A549 (cell line): ENCODE data around the gene CREBL2. TPM values are rescaled to one million over a fixed set of nuclear protein-coding genes. Genes with fewer than 3 reads are reported as not detected.
A peak's percentile ranks its signal among the peaks of the same experiment; 100 is the strongest.

Source experiments
- ATAC-seq, 2 experiments: fragments of 200-7000 bp in 1 of 2; fragments of >200 bp in 1 of 2; cut with Nextera tagmentation in 1 of 2; cut with Tn5 transposase in 1 of 2; 3 replicates each; pipeline versions ENCODE4 v1.8.0 to v1.9.1; 2018 to 2020; ENCODE audit warnings: mild to moderate bottlenecking in 1 of 2, moderate library complexity in 1 of 2
- CTCF ChIA-PET: fragments of 300-600 bp; sonication (Branson Sonifier 250); formaldehyde crosslinking; extraction: SDS; loops from one replicate; lab custom pipeline; 2021; ENCODE audit warnings: antibody characterized with exemption, inconsistent platforms; lab: Yijun Ruan, JAX
- POLR2A ChIA-PET: fragments of 350-600 bp; formaldehyde crosslinking; extraction: SDS; loops from one replicate; lab custom pipeline; 2021; ENCODE audit warnings: antibody characterized with exemption, inconsistent platforms; lab: Yijun Ruan, JAX
- DNase-seq, 2 experiments: peaks; one replicate each; pipeline versions ENCODE4 v3.0.0 to v3.0.0-alpha.2; 2011 to 2016; ENCODE audit warnings: low read depth in 1 of 2, low spot score in 1 of 2
- FAIRE-seq: peaks from 2 replicates; lab custom pipeline; 2011; peaks lifted over from hg19 to GRCh38; lab: Jason Lieb, UNC
- H3K27ac ChIP-seq, 2 experiments: fragments of >200 bp; sonication (Bioruptor Twin); formaldehyde crosslinking; 3 replicates each; pipeline ENCODE4 v1.5.1; 2016 to 2017
- H3K4me1 ChIP-seq: fragments of >200 bp; sonication (Bioruptor Twin); formaldehyde crosslinking; 3 replicates; pipeline ENCODE4 v1.6.1; 2016
- H3K4me2 ChIP-seq: fragments of >200 bp; sonication (Bioruptor Twin); formaldehyde crosslinking; 3 replicates; pipeline ENCODE4 v1.6.1; 2016
- H3K4me3 ChIP-seq: fragments of >200 bp; sonication (Bioruptor Twin); formaldehyde crosslinking; 3 replicates; pipeline ENCODE4 v1.5.1; 2016
- H3K9me3 ChIP-seq: fragments of >200 bp; sonication (Bioruptor Twin); formaldehyde crosslinking; 3 replicates; pipeline ENCODE4 v1.6.1; 2016
- CBX2 ChIP-seq: fragments of 200-600 bp; sonication (generic); IDR thresholded peaks from 2 replicates; pipeline ENCODE4 v1.6.1; 2016; ENCODE audit warnings: low read depth, mild to moderate bottlenecking, borderline replicate concordance
- CEBPB ChIP-seq, 2 experiments: fragments of >200 bp in 1 of 2; sonication (Bioruptor Twin) in 1 of 2; formaldehyde crosslinking in 1 of 2; IDR thresholded peaks; 2 replicates each; pipeline ENCODE4 v1.6.1; 2012 to 2016
- CHD4 ChIP-seq: fragments of 200-600 bp; sonication (generic); IDR thresholded peaks from 2 replicates; pipeline ENCODE4 v1.6.1; 2016; ENCODE audit warnings: antibody characterized with exemption, mild to moderate bottlenecking, borderline replicate concordance
- EHF ChIP-seq: fragments of 250-450 bp; sonication (Bioruptor Pico); IDR thresholded peaks from 2 replicates; pipeline ENCODE4 v1.5.0; 2020; ENCODE audit warnings: mild to moderate bottlenecking
- FOSB ChIP-seq: fragments of 250-450 bp; sonication (Bioruptor Pico); IDR thresholded peaks from 2 replicates; pipeline ENCODE4 v1.5.0; 2020; ENCODE audit warnings: mild to moderate bottlenecking, moderate library complexity
- GATA3 ChIP-seq: IDR thresholded peaks from 2 replicates; pipeline ENCODE4 v1.6.1; 2012; ENCODE audit warnings: borderline replicate concordance
- HEYL ChIP-seq: fragments of 250-450 bp; sonication (Bioruptor Pico); IDR thresholded peaks from 2 replicates; pipeline ENCODE4 v1.8.0; 2021; ENCODE audit warnings: mild to moderate bottlenecking, moderate library complexity
- HOXA7 ChIP-seq: fragments of 250-450 bp; sonication (Bioruptor Pico); IDR thresholded peaks from 2 replicates; pipeline ENCODE4 v1.5.0; 2020; ENCODE audit warnings: mild to moderate bottlenecking, moderate library complexity
- HOXB5 ChIP-seq: fragments of 250-450 bp; sonication (Bioruptor Pico); IDR thresholded peaks from 2 replicates; pipeline ENCODE4 v1.5.0; 2020; ENCODE audit warnings: mild to moderate bottlenecking, moderate library complexity
- JUN ChIP-seq, 2 experiments: fragments of >200 bp; sonication (Bioruptor Twin); formaldehyde crosslinking; IDR thresholded peaks; 2 replicates in 1 of 2; 3 replicates in 1 of 2; pipeline ENCODE4 v1.6.1; 2016 to 2017
- MAFK ChIP-seq: fragments of 450-650 bp; IDR thresholded peaks from 2 replicates; pipeline ENCODE4 v1.6.1; 2014; ENCODE audit not compliant: partially characterized antibody
- MAZ ChIP-seq: fragments of 150-350 bp; IDR thresholded peaks from 2 replicates; pipeline ENCODE4 v1.6.1; 2014; ENCODE audit warnings: antibody characterized with exemption, low read depth, low read length, borderline replicate concordance
- MYC ChIP-seq: IDR thresholded peaks from 2 replicates; pipeline ENCODE4 v1.6.1; 2012; ENCODE audit warnings: mild to moderate bottlenecking, inconsistent platforms, low read length, improper control_type of control experiment, borderline replicate concordance
- POLR2AphosphoS2 ChIP-seq: conservative IDR thresholded peaks from 2 replicates; pipeline ENCODE4 v1.6.1; 2012; ENCODE audit warnings: low read length, improper control_type of control experiment, inconsistent platforms
- RAD21 ChIP-seq, 2 experiments: fragments of >200 bp in 1 of 2; sonication (Bioruptor Twin) in 1 of 2; formaldehyde crosslinking in 1 of 2; IDR thresholded peaks in 1 of 2; conservative IDR thresholded peaks in 1 of 2; 2 replicates in 1 of 2; 3 replicates in 1 of 2; pipeline ENCODE4 v1.6.1; 2012 to 2018; ENCODE audit warnings: inconsistent platforms in 1 of 2
- RFX5 ChIP-seq: fragments of 450-650 bp; IDR thresholded peaks from 2 replicates; pipeline ENCODE4 v1.7.1; 2014; ENCODE audit warnings: antibody characterized with exemption, mild to moderate bottlenecking, moderate library complexity
- SREBF2 ChIP-seq: fragments of 450-650 bp; IDR thresholded peaks from 2 replicates; pipeline ENCODE4 v1.6.1; 2014; ENCODE audit warnings: mild to moderate bottlenecking, moderate library complexity
- ZC3H11A ChIP-seq: fragments of 450-650 bp; IDR thresholded peaks from 2 replicates; pipeline ENCODE4 v1.6.1; 2014; ENCODE audit warnings: antibody characterized with exemption, mild to moderate bottlenecking
- ZFP36 ChIP-seq: fragments of 450-650 bp; IDR thresholded peaks from 2 replicates; pipeline ENCODE4 v1.6.1; 2014; ENCODE audit warnings: borderline replicate concordance; ENCODE audit not compliant: partially characterized antibody
- ZNF302 ChIP-seq: fragments of 250-450 bp; sonication (Bioruptor Pico); IDR thresholded peaks from 2 replicates; pipeline ENCODE4 v1.9.0; 2021; ENCODE audit warnings: inconsistent platforms, mild to moderate bottlenecking, moderate library complexity
- ZSCAN20 ChIP-seq: fragments of 250-450 bp; sonication (Bioruptor Pico); IDR thresholded peaks from 2 replicates; pipeline ENCODE4 v1.8.0; 2022; ENCODE audit warnings: mild to moderate bottlenecking, moderate library complexity
- WGBS: methylation state at CpG from one replicate; pipeline ENCODE4 v1.1.6; 2017; ENCODE audit errors: missing lambda C conversion rate; 5-methylcytosine and 5-hydroxymethylcytosine counted together
- polyA plus RNA-seq, 4 experiments: library from polyadenylated mRNA; depleted of rRNA in 3 of 4; stranded (reverse); fragments of >200 nt; fragmentation: RNase III in 1 of 4; extraction: RNeasy Plus Mini Kit Qiagen cat#74134 plus additional on column Dnase treatment in 1 of 4; gene quantifications; 2 replicates in 3 of 4; 3 replicates in 1 of 4; pipeline ENCODE4 v1.2.3, GENCODE V29; 2011 to 2017
- TF ChIP-seq, protein P1 (sequence below): fragments of 250-450 bp; sonication (Bioruptor Pico); IDR thresholded peaks from 2 replicates; pipeline ENCODE4 v1.5.0; 2021; ENCODE audit warnings: mild to moderate bottlenecking, moderate library complexity, borderline replicate concordance
- TF ChIP-seq, protein P2 (sequence below): fragments of 250-450 bp; sonication (Bioruptor Pico); IDR thresholded peaks from 2 replicates; pipeline ENCODE4 v1.5.0; 2020; ENCODE audit warnings: low read depth, mild to moderate bottlenecking, moderate library complexity
- TF ChIP-seq, protein P3 (sequence below): IDR thresholded peaks from 2 replicates; pipeline ENCODE4 v1.6.1; 2012
- TF ChIP-seq, protein P4 (sequence below): IDR thresholded peaks from 2 replicates; pipeline ENCODE4 v1.6.1; 2012; ENCODE audit warnings: low read depth, borderline replicate concordance
- TF ChIP-seq, protein P5 (sequence below): fragments of >200 bp; sonication (Bioruptor Twin); formaldehyde crosslinking; IDR thresholded peaks from 3 replicates; pipeline ENCODE4 v1.5.1; 2016

The CREBL2 gene
- polyA plus RNA-seq, 2 of the 4 experiments (the other 2 are of a cell fraction), result 24.3 to 31.4 TPM

GRCh38 chr12:12646483-12647072 is 34.9 kb downstream of the CREBL2 start:
- 92% methylated on average over 1 of the region's 1 CpG for whole genome bisulfite sequencing
- POLR2A ChIA-PET, result no interaction called here
- H3K4me1 ChIP-seq, result no peaks in the 10 kb centered on the region
- no peak for DNase-seq
- no peak for ATAC-seq
- H3K27ac ChIP-seq, result no peak overlapping the region
- FAIRE-seq, result no peak
- H3K4me2 ChIP-seq, result no peak overlapping the region
- H3K9me3 ChIP-seq, result peaks cover 48% of the 10 kb centered on the region
- TF ChIP-seq EHF (CRISPR knock-in tag), result no peak
- TF ChIP-seq MAZ, result no peak
- no peak for TF ChIP-seq CEBPB (IDR thresholded peaks at IDR 0.05)
- no peak for TF ChIP-seq HOXB5 (CRISPR knock-in tag)
- no peak for TF ChIP-seq CHD4
- TF ChIP-seq, protein P1, sequence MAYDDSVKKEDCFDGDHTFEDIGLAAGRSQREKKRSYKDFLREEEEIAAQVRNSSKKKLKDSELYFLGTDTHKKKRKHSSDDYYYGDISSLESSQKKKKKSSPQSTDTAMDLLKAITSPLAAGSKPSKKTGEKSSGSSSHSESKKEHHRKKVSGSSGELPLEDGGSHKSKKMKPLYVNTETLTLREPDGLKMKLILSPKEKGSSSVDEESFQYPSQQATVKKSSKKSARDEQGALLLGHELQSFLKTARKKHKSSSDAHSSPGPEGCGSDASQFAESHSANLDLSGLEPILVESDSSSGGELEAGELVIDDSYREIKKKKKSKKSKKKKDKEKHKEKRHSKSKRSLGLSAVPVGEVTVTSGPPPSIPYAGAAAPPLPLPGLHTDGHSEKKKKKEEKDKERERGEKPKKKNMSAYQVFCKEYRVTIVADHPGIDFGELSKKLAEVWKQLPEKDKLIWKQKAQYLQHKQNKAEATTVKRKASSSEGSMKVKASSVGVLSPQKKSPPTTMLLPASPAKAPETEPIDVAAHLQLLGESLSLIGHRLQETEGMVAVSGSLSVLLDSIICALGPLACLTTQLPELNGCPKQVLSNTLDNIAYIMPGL (CRISPR knock-in tag), result no peak
- no peak for TF ChIP-seq GATA3
- no peak for TF ChIP-seq FOSB (CRISPR knock-in tag)
- TF ChIP-seq ZSCAN20 (CRISPR knock-in tag), result no peak
- TF ChIP-seq MAFK, result no peak
- no peak overlapping the region for H3K4me3 ChIP-seq
- CTCF ChIA-PET, result interaction anchor here (1.5 to 3.5 kb wide), 2 partner anchors 9 to 91 kb away, joined by 4 to 21 read pairs; no protein-coding TSS in a partner anchor

GRCh38 chr12:12648284-12648683 is 36.6 kb downstream of the CREBL2 start:
- Histone ChIP-seq H3K4me3 (no peak overlapping the region), H3K27ac (no peak overlapping the region), H3K9me3 (peaks cover 54% of the 10 kb centered on the region), H3K4me1 (no peaks in the 10 kb centered on the region), H3K4me2 (no peak overlapping the region)
- FAIRE-seq, result no peak
- TF ChIP-seq MYC, result no peak
- TF ChIP-seq, protein P2, sequence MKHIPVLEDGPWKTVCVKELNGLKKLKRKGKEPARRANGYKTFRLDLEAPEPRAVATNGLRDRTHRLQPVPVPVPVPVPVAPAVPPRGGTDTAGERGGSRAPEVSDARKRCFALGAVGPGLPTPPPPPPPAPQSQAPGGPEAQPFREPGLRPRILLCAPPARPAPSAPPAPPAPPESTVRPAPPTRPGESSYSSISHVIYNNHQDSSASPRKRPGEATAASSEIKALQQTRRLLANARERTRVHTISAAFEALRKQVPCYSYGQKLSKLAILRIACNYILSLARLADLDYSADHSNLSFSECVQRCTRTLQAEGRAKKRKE (CRISPR knock-in tag), result no peak
- TF ChIP-seq, protein P3, sequence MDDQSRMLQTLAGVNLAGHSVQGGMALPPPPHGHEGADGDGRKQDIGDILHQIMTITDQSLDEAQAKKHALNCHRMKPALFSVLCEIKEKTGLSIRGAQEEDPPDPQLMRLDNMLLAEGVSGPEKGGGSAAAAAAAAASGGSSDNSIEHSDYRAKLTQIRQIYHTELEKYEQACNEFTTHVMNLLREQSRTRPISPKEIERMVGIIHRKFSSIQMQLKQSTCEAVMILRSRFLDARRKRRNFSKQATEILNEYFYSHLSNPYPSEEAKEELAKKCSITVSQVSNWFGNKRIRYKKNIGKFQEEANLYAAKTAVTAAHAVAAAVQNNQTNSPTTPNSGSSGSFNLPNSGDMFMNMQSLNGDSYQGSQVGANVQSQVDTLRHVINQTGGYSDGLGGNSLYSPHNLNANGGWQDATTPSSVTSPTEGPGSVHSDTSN, result no peak
- TF ChIP-seq, protein P4, sequence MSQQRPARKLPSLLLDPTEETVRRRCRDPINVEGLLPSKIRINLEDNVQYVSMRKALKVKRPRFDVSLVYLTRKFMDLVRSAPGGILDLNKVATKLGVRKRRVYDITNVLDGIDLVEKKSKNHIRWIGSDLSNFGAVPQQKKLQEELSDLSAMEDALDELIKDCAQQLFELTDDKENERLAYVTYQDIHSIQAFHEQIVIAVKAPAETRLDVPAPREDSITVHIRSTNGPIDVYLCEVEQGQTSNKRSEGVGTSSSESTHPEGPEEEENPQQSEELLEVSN, result no peak
- TF ChIP-seq ZFP36, result peak; percentile 91
- no peak for TF ChIP-seq JUN (IDR thresholded peaks at IDR 0.05)
- no peak for ATAC-seq
- ChIA-PET POLR2A (no interaction called here), CTCF (interaction anchor here (1.3 kb wide), 1 partner anchor 19 kb away, joined by 4 read pairs; no protein-coding TSS in a partner anchor)
- DNase-seq, result no peak

DNA sequence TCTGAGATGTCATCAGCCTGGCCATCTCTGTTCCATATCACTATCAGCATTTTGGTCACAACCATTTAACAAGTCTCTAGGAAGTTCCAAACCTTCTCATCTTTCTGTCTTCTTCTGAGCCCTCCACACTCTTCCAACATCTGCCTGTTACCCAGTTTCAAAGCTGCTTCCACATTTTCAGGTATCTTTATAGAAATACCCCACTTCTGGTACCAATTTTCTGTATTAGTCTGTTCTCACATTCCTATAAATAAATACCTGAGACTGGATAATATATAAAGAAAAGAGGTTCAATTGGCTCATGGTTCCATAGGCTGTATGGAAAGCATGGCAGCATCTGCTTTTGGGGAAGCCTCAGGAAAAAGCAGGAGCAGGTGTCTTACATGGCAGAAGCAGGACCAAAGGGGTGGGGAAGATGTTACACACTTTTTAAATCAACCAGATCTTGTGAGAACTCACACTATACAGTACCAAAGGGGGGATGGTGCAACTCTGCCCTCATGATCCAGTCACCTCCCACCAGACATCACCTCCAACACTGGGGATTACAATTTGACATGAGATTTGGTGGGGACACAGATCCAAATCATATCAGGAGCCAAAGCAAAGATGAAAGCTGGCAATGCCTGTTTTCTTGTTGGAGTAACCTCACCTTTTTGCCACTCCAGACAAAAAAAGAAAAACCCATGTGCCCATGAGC is 37.4 kb downstream of the CREBL2 start:
- Histone ChIP-seq H3K9me3 (peaks cover 54% of the 10 kb centered on the region), H3K4me2 (no peak overlapping the region), H3K4me1 (no peaks in the 10 kb centered on the region), H3K4me3 (no peak overlapping the region), H3K27ac (no peak overlapping the region)
- POLR2A ChIA-PET, result no interaction called here
- CTCF ChIA-PET, result interaction anchor here (0.9 kb wide), 1 partner anchor 272 kb away, joined by 3 read pairs; no protein-coding TSS in a partner anchor
- ATAC-seq, result no peak
- FAIRE-seq, result no peak
- no peak for DNase-seq
- TF ChIP-seq RAD21 (conservative IDR thresholded peaks at IDR 0.05 in 1 of 2, IDR thresholded peaks at IDR 0.05 in 1 of 2) (no peak), ZC3H11A (no peak), POLR2AphosphoS2 (no peak), RFX5 (no peak), HEYL (CRISPR knock-in tag) (no peak), ZNF302 (CRISPR knock-in tag) (no peak), HOXA7 (CRISPR knock-in tag) (no peak), CBX2 (no peak), SREBF2 (no peak)
- TF ChIP-seq, protein P5, sequence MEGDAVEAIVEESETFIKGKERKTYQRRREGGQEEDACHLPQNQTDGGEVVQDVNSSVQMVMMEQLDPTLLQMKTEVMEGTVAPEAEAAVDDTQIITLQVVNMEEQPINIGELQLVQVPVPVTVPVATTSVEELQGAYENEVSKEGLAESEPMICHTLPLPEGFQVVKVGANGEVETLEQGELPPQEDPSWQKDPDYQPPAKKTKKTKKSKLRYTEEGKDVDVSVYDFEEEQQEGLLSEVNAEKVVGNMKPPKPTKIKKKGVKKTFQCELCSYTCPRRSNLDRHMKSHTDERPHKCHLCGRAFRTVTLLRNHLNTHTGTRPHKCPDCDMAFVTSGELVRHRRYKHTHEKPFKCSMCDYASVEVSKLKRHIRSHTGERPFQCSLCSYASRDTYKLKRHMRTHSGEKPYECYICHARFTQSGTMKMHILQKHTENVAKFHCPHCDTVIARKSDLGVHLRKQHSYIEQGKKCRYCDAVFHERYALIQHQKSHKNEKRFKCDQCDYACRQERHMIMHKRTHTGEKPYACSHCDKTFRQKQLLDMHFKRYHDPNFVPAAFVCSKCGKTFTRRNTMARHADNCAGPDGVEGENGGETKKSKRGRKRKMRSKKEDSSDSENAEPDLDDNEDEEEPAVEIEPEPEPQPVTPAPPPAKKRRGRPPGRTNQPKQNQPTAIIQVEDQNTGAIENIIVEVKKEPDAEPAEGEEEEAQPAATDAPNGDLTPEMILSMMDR, result no peak
